ENCODE data around the gene LIPM.
"Not testable (repeated sequence)": the region's sequence is repeated elsewhere in the genome, so short reads cannot be mapped to it uniquely, and the experiment has no call there.

LIPM gene

DNA sequence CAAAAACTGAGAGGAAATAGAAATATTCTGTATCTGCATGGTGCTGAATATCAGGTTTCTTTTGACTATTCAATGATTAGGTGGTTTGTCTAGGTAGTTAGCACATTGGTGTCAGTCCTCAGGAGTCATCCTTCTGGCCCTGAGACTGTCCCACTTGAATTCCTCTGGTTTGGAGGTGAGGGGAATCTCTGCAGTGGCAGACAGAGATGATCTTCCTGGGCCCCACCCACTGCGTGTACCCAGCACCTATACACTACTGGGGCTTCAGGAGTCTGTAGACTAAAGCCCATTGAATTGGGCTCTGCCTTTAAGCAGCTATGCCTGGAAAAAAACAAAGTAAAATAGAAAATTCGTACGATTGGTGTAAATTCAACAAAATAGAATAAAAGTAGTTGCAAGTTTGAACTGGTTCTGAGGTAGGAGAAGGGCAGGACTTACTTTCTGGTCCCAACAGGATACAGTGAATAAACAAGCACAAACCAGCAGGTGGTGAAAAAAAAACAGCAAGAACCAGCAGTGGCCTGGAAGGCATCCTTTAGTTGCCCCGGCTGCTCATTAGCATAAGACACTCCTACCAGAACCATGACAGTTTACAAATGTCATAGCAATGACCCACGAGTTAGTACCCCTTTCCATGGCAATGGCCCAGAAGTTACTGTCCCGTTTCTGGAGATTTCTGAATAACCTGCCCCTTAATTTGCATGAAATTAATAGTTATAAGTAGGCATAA, 1.7 kb downstream of the LIPM start:
- DNase-seq = no peak

DNA sequence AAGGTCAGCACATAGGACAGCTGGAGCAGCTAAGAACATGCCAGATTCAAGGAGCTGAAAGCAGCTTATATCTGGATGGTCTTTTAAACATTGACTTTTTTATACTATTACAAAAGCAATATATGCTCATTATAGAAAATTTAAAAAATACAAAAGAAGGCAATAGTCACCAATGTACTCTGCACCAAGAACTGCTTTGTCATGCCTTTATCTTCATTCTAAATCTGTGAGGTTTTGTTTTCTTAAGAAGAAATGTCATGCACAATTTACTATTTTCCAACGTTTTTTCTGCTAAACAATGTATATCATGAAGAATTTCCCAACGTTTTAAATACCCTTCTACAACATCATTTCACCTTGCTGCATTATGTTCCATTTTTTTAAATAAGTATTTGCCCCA, 2.8 kb downstream of the LIPM start:
- DNase-seq = no peak

DNA sequence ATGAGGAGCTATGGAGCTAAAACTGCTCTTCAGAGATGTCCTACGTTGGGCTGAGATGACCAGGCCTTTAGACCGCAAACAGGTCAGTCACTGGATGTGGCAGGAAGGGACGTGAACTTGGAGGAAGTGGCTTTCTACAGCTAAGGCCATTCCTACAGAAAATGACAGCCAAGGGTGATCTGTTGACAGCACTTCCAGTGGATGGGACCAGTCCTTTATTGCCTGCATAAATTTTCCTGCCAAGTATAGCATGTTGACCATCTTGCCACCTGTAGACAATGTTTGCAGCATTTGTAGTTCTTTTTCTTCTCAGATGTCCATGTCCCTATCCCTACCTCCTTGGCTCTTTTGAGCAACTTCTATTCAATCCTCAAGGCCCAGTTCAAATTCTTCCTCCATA, 3.4 kb downstream of the LIPM start:
- DNase-seq = no peak

DNA sequence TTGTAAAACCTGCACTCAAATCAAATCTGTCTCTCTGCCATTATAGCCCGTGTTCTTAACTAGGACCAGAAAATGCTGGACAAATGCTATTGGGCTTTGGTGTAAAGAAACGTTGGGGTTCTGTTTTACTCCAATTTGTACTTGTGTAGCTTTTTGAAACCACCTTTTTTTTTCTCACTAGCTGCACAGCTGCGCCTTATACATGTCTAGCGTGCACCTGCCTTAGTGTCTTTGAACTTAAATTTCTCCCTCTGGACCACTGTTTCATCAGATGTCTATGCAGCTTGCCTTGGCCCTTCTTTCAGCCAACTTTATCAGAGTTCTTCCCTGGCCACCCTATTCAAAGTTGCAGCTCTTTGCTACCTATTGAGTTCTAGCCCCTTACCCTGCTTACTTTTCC, 7.1 kb downstream of the LIPM start:
- DNase-seq = no peak

DNA sequence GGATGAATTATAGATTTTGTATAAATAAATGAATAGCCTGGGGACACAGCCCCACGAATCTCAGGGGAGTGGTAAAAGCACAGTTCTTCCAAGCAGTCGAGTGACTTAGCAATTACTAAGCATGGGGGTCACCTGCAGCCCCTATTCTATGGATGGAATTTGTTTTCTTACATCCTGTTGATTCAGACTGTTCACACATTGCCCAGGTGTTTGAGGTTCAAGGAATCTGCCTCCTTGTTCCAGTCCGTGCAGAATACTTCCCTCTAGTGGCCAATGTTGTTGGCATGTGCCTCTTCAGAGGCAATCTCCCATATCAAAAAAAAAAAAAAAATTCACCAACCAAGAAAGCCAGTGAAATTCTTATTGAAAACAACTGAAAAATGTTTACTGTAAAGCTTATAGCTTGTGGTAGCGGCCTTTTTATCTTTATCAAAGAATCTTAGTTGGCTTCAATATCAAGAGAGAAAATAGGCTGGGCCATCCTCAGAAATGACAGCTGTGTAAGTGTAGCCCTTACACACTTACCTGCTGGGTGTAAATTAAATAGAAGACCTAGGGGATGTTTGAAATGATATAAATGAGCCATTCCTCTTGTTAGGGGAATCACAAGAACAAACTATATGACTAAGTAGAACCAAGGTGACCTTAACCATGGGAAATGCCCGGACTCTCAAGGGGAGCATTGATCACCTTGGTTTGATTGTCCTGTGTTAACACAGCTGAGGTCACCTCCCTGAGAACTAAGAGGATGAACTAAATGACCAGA, 7.8 kb downstream of the LIPM start:
- DNase-seq = peak; percentile 6 to 13

DNA sequence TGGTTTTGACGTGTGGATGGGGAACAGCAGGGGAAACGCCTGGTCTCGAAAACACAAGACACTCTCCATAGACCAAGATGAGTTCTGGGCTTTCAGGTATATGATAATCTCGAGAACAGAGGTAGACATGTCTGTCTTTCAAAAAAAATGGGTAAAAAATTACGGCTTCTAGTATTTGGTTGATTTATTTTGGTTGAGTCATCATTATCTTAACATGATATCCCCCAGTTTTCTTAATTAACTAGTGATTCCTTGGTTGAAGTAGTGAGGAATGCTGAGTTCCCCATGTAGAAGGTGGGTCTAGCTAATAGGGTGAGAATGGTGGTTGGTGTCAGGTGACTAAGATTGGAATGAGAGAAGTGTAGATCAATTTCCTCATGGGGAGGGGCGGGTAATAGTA, 10.7 kb downstream of the LIPM start:
- DNase-seq = no peak

DNA sequence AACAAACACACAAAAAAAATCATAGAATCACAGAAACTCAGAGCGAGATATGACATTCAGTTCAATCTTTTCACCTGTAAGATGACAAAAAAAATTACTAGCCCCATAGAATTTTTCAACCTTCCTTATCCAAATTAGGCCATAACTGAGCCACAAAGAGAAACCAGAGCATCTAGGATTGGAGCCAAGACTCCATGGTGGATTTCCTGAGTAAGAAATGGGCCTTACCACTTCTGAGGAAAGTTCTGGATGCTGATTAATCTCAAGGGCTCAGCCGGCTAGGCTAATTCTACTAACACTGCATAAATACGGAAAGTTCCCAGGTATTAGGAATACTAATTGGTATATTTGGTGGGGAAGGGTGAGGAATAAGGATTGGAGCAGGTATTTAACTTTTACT, 16.8 kb downstream of the LIPM start:
- DNase-seq = no peak

DNA sequence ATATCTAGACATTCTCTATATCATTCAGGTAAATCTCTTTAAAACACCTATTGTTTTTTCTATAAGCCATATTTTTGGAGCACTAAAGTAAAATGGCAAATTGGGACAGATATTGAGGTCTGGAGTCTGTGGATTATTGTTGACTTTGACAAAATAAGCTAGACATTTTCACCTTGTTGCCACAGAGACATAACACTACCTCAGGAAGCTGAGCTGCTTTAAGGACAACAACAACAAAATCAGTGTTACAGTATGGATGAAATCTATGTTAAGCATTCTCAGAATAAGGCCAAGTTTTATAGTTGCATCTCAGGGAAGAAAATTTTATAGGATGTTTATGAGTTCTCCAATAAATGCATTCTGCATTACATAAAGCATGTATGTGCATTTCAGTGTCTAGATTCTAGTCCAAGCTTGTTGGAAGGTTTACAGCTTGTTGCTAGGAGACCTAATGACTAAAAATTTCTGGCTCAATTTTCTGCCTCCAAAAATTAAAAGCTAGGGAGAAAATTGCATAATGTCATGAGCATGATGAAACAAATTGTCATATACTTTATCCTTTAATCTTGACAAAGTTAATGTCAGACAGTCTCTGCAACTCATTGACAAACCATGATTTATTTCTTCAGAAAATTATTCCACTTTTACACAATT, 18.3 kb downstream of the LIPM start:
- no peak for DNase-seq

DNA sequence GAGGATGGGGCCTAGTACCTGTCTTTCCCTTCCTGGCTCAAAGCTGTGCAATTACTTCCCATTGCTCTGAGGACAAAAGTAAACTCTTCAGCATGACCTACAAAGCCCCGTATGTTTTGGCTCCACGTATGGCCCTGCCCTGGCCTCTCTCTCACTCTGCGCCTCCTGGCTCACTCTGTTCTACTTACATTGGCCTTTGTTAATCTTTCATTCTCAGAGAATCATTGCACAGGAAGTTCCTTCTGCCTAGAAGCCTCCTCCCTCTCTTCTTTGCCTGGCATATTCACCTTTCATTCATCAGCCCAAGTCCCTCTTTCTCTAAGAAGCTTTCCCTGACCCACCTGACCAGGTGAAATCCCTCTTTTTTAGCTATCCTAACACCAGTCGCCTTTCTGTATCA, 23.9 kb downstream of the LIPM start:
- DNase-seq = no peak

DNA sequence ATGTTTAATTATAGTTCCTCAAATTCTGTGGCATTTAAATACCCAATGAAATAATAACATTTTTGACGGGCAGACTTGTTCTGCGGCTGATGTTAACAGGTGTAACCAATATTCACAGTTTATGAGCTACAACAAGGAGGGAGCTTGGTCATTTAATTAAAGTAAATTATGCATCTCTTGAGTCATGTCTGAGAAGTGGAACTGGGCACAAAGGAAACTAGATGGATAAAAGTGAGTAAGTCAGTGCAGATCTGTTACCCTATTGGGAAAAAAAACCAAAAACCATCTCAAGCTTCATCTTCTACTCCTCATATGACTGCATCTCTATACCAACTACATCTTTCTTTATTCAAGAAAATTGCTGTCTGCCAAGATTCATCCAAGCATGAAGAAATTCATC, 25.1 kb downstream of the LIPM start:
- DNase-seq = no peak

DNA sequence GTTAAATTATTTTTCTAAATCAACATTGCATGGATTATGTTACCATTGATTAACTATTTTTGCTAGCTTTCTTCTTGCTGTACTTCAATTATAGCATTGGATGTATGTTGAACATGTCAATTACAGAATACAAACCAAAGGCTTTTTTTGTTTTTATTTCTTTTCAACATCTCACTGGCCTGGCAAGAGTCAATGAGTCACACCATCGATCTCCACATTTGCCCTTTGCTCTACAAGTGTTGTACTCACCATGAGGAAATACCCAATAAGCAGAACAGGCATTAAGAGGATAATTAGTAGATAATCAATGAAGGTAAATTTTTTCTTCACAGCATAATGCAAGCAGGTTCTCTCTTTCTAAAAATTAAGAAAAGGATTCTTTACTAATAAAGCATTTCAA, 25.8 kb downstream of the LIPM start:
- DNase-seq = no peak

DNA sequence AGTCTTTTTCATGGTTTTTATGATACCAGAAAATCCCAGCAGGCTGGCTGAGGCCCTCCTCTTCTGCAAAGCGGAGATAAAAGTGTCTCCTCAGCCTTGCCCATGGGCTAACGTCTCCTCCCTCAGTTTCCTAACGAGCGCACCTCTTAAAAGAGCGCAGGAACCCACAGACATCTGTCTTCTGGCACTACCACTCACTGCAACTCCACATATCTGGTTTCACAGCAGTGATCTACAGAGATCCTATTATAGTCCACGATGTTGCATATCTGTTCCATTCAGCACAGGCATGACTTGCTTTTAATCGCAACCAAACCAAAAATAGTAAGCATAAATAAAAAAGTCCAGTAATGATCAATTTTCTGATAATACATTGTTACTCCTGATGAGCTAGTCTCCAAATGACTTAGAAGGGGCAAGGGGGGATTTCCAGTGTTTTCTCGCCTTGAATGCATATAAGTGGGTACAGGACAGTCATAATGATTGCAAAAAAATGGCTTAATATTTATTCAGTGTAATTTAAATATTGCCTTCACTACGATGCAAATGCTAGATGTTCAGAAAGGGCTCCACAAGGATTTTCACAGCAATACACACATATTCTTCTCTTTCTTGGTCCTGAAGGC, 28.2 kb downstream of the LIPM start:
- DNase-seq = no peak

DNA sequence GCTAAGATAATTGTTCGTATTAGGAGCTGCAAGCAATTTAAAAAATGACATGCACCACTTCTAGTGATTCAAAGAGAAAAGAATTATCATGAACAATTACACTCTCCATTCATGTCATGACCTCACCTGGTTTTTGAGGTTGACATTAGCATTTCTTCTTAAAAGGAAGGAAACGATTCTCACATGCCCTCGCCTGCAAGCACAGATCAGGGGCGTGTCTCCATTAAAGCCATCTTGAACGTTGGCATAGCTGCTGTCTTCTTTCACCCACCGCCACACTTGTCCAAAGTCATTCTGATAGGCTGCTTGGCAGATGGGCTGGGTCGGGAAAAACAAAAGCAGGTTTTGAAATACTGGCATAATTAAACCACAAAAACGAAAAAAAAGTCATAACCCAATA, 29.2 kb downstream of the LIPM start:
- peak; percentile 26 to 30 for DNase-seq

DNA sequence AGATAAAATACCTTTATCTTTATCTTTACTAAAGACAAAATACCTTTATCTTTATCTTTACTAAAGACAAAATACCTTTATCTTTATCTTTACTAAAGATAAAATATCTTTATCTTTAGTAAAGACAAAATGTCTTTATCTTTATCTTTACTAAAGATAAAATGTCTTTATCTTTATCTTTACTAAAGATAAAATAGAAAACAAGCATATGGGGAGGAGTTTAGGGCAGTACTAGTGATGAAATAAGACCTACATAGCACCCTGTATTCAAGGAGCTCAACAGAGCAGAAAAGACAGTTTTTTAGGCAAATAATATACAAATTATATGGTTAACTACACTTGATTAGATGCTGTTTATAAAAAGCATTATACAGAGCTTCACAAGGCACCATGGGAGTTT, 29.8 kb downstream of the LIPM start:
- no peak for DNase-seq

DNA sequence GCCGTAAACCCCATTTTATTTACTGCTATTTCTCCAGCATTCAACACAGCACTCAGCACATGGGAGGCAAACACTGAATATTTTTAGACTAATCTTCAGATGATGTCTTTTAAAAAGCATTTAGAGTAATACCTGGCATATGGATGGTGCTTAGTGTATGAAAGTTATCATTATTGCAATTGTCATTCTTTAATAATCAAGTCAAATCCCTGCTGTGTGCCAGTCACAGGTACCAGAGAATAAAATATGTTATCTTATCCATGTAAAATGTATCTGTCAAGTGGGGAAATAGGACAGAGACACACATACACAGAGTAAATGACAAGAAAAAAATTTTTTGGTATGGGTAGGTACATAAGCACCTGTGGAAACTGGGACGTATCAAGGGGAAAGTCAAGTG, 30.6 kb downstream of the LIPM start:
- no peak for DNase-seq

DNA sequence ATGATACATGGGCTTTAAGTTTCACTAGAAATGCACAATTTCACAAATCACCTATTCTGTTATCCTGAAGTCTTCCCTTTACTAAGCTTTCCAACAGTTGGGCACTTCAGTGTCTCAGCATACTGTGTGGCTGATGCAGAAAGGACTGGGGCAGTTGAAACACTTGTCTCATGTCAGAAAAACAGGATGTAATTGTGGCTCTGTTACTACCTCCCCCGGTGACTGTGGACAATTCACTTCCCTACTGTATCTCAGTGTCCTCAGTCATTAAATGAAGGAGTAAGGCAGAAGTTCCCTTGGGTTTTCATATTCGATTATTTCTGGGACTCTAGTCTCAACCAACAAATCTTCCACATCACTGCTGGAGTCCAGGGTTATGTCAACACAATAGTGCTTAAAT, 31.2 kb downstream of the LIPM start:
- DNase-seq = no peak

DNA sequence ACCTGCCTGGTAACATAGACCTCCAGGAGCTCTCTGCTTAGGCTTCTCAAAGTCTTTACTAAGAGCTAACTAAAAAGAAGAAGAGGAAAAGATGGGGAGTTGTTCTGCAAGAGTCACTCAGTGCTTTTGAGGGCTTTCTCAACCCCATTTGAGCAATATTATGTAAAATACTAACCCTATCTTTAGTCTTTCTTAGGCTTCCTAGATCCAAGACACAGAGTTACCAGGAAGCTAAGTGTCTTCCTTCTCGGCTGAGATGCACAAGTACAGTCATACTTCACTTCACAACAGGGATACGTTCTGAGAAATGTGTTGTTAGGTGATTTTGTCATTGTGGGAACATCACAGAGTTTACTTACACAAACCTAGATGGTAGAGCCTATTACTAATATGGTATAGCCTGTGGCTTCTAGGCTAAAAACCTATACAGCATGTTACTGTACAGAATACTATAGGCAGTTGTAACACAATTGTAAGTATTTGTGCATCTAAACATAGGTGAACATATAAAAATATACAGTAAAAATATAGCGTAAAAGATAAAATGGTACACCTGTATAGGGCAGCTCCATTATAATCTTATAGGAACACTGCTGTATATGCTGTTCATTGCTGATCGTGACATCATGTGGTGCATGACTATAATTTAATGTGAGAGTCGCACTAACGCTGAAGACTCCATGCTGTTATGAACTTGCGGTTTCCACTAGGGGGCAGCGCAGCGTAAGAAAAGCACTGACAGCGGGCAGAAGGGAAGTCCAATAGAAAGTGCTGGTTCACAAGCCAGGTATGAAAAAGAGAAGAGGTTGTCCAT, 32.8 kb downstream of the LIPM start:
- peak; percentile 87 to 88 for DNase-seq

DNA sequence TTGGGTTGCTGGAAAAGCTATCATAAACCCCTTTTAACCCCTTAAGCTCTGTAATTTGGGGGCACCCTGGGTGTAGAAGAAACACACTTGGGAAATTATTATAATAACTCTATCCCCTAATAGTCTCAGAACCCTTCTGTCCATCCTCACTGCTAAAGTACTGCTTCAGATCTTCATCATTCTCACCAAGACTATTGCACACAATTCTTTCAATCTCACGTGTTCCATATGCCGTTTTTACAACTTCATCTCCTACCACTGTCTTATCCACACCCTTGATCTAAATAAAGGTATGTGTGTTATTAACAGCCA, 33.3 kb downstream of the LIPM start:
- DNase-seq = no peak

DNA sequence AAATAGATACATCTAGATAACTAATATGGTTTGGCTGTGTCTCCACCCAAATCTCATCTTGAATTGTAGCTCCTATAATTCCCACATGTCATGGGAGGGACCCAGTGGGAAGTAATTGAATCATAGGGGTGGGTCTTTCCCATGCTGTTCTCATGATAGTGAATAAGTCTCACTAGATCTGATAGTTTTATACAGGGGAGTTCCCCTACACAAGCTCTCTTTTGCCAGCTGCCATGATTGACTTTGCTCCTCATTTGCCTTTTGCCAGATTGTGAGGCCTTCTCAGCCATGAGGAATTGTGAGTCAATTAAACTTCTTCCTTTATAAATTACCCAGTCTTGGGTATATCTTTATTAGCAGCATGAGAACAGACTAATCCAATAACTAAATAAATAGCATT, 35.1 kb downstream of the LIPM start:
- not testable (repeated sequence) for DNase-seq

DNA sequence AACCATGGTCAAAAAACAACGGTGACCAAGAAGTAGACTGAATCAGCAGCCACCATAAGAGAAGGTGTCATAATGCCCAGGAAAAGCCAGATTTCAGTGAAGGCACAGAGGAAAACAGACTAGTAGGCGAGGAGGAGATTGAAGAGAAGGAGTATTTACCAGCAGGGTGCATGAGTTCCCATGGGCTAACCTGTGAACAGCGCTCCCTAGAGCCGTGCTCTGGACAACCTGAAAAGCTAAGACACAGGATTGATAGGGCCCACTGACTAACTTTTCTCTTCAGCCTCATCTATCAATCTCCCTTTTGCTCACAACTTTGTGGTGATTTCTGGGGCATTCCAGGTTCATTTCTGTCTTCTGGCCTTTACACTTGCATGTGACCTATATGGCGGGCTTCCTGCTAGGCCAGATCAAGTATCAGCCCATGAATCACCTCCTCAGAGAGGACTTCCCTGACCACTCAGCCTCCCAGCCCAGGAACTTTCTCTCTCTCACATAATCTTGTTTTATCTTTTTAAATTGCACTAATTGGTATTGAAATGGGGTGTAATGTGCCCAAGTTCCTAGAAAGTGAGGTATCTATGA, 36.3 kb downstream of the LIPM start:
- DNase-seq = no peak

DNA sequence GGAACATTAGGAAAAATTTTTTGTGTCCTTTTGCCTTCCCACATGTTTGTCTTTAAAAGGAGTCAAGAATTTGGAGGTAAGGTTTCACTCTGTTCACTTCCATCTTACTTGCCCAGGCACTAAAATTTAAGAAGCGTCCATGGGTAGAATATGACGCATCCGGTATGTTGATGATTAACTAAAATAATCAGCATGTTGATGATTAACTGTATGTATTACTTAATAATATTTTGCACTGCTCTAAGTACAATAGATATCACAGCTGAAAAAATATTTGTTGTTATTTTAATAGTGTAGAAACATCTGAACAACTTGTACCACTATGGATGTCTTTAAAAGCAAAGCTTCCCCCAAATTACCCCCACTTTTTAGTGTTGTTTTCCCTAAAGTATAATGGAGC, 37.6 kb downstream of the LIPM start:
- no peak for DNase-seq

DNA sequence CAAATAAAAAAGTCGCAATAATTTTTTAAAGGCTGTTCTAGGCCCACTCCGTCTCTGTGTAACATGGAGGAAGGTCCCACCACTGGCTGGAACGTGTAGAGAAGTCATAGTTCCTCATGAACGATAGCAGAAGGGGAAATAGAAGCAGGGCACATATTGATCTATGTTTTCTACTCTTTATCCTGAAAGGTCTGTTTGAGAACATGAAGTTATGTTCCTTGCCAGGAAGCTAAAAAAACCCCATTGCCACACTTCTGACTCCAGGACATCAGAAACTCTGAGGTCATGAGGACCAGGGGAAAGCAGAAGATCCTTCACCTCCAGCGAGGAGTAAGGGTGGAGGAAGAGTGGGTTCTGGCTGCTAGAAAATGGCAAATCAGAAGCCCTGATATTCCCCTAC, 38.4 kb downstream of the LIPM start:
- DNase-seq = no peak

Measured in activated CD4-positive, alpha-beta T cell treated with anti-CD3 and anti-CD28 coated beads, Interleukin-2, amount 50 U/mL, for 4 hours (primary cell).